GM11168 (cell line): Measurements from ENCODE around the gene ANKS1B.

Experiments used
- in situ Hi-C: fragments of 300-500 bp; cut with MboI; formaldehyde crosslinking; loops from one replicate; pipeline ENCODE4 v1.12.0; 2022; ENCODE audit warnings: low sequenced_read_pairs; ENCODE audit not compliant: unreplicated experiment

Gene ANKS1B

GRCh38 chr12:99111600-99111999 lies 873.1 kb downstream of the ANKS1B start:
- in situ Hi-C loops, result no loop called here

GRCh38 chr12:99110868-99111267 lies 873.9 kb downstream of the ANKS1B start:
- in situ Hi-C loops, result no loop called here

GRCh38 chr12:99110212-99110611 lies 874.5 kb downstream of the ANKS1B start:
- in situ Hi-C loops, result no loop called here

GRCh38 chr12:99108924-99109323 lies 875.8 kb downstream of the ANKS1B start:
- in situ Hi-C loops, result no loop called here

- in situ Hi-C loops, result no loop called here
Observed at GRCh38 chr12:99099786-99100185, 885.0 kb downstream of the ANKS1B start.

- in situ Hi-C loops, result no loop called here
Observed at GRCh38 chr12:99097171-99097570, 887.6 kb downstream of the ANKS1B start.

- in situ Hi-C loops, result no loop called here
Observed at GRCh38 chr12:99093166-99093565, 891.6 kb downstream of the ANKS1B start.

- in situ Hi-C loops, result no loop called here
Observed at GRCh38 chr12:99092100-99092851, 892.5 kb downstream of the ANKS1B start.

- in situ Hi-C loops, result no loop called here
Observed at GRCh38 chr12:99087278-99087677, 897.5 kb downstream of the ANKS1B start.

- in situ Hi-C loops, result no loop called here
Observed at GRCh38 chr12:99079811-99080210, 904.9 kb downstream of the ANKS1B start.

- in situ Hi-C loops, result no loop called here
Observed at GRCh38 chr12:99068993-99069747, 915.6 kb downstream of the ANKS1B start.

- in situ Hi-C loops, result no loop called here
Observed at GRCh38 chr12:99067171-99067785, 917.5 kb downstream of the ANKS1B start.

GRCh38 chr12:99066726-99067125 lies 918.0 kb downstream of the ANKS1B start:
- in situ Hi-C loops, result no loop called here

GRCh38 chr12:99063182-99063581 lies 921.6 kb downstream of the ANKS1B start:
- in situ Hi-C loops, result no loop called here

- in situ Hi-C loops, result no loop called here
Observed at GRCh38 chr12:99059824-99060511, 924.8 kb downstream of the ANKS1B start.

- in situ Hi-C loops, result no loop called here
Observed at GRCh38 chr12:99057670-99058069, 927.1 kb downstream of the ANKS1B start.

- in situ Hi-C loops, result no loop called here
Observed at GRCh38 chr12:99056186-99056585, 928.5 kb downstream of the ANKS1B start.

- in situ Hi-C loops, result no loop called here
Observed at GRCh38 chr12:99055299-99055698, 929.4 kb downstream of the ANKS1B start.

GRCh38 chr12:99054601-99055128 lies 930.1 kb downstream of the ANKS1B start:
- in situ Hi-C loops, result no loop called here

GRCh38 chr12:99053616-99054362 lies 930.9 kb downstream of the ANKS1B start:
- in situ Hi-C loops, result no loop called here
